Skin epidermis (tissue), 12 donors: ENCODE results near the gene CREBL2.

Source experiments
- H3K27ac ChIP-seq, 21 experiments: fragments of 200-600 bp; sonication (generic) in 11 of 21; one replicate each; pipeline ENCODE4 v1.5.0; 2020; ENCODE audit warnings: mild to moderate bottlenecking in 3 of 21, inconsistent platforms in 2 of 21, moderate library complexity in 2 of 21
- H3K4me3 ChIP-seq, 7 experiments: fragments of 200-600 bp; sonication (generic) in 2 of 7; one replicate each; pipeline ENCODE4 v1.5.0; 2020; ENCODE audit warnings: inconsistent platforms in 2 of 7, mild to moderate bottlenecking in 2 of 7, moderate library complexity in 1 of 7

Gene CREBL2

DNA sequence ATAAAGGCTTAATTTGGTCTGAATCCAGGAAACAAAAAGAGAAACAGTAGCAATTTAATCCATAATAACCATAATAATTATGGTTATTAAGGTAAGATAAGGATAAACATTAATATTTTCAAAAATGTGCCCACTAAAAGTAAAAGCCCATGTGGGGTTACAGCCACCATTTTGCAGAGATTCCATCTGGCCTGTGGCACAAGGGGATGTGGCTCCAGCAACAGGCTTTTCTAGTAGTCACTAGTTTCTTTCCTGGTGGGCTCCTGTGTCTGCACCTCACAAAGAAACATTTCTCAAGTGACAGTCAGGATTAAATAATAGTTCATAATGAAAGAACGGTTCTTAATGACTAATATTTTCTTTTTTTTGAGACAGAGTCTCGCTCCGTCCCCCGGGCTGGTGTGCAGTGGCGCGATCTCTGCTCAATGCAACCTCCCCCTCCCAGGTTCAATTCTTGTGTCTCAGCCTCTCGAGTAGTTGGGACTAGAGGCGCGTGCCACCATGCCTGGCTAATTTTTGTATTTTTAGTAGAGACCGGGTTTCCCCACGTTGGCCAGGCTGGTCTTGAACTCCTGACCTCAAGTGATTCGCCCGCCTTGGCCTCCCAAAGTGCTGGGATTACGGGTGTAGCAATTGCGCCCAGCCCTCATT, 52.1 kb downstream of the CREBL2 start:
- Histone ChIP-seq H3K27ac (no peak overlapping the region), H3K4me3 (no peak overlapping the region)

DNA sequence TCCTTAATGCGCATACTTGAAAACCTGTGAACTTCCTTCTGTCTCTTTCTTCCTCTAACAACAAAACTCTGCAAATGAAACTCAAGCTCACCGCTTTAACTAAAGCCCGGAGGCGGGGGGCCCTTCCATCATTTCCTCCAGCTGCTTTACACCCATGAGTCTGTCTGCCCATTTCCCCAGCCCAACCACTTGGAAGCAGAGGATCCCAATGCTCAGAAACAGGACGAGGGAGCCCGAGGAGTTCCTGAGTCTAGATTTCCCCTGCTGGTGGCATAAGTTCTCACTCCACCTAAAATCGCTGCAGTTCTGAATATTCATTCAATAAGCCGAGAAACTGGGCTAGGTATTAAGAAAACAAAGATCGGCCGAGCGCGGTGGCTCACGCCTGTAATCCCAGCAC, 53.5 kb downstream of the CREBL2 start:
- Histone ChIP-seq H3K27ac (no peak overlapping the region), H3K4me3 (no peak overlapping the region)

DNA sequence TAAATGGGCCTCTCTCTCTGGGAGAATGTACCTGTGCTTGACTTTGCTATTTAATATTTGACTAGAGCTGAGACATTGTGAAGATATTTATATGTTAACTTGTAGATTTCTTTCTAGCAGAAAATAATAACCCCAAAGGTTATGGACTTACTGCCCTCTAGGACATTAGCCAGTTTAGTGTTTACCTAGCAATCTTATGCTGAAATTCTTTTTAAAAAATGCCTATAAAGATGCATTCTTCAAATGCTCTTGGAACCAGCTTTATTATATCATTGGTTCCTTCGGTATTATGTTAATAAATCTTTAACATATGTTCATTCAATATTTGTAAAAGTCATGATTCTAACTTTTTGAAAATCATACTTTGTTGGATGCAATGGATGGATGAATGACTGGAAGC, 56.3 kb downstream of the CREBL2 start:
- H3K27ac ChIP-seq = no peak overlapping the region
- H3K4me3 ChIP-seq = no peak overlapping the region

DNA sequence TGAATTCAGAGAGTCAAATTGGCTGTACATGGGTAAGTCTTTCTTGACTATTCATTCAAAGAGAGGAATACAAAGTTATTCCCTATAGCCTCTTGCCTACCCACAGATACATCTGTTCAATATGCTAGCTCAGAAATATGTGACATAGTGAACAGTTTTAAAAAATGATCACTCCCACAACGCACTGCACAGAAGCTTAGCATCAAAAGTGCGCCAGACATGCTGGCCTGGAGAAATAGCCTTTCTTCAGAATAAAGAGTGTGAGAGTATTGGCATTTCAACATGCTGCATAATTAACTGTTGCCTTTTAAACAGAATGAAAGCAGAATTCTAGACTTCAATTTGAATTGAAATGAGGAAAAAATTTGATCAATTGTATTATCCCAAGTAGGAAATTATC, 57.3 kb downstream of the CREBL2 start:
- no peak overlapping the region for H3K4me3 ChIP-seq
- no peak overlapping the region for H3K27ac ChIP-seq

DNA sequence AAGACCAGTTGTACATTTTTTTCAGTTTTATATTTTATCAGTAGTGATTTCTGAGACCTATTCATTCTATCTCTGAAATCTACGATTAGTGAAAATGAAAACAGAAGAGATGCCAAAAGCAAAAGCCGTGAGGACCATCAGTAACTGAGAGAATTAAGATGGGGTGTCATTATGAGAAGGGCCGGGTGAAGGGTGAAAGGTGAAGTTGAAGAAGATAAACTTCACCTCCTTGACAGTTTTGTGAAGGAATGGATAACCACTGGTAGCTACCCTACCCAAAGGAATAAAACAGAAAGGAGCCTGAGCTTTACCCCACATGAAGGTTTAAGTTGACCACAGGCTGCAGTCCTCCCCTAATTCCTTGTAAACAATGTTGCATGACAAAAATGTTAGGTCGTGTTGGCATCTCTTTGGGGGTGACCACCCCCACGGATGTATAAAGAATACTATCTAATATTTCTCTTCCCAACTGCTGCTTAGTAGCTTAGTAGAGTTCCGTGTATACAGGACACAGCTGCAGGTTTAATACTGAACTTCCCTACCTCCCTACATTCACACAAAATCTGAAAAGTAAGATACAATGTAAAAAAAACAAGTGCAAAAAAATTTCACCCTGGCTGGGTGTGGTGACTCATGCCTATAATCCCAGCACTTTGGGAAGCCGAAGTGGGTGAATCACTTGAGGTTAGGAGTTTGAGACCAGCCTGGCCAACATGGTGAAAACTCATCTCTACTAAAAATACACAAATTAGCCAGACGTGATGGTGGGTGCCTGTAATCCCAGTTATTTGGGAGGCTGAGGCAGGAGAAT, 60.4 kb downstream of the CREBL2 start:
- Histone ChIP-seq H3K27ac (no peak overlapping the region), H3K4me3 (no peak overlapping the region)

DNA sequence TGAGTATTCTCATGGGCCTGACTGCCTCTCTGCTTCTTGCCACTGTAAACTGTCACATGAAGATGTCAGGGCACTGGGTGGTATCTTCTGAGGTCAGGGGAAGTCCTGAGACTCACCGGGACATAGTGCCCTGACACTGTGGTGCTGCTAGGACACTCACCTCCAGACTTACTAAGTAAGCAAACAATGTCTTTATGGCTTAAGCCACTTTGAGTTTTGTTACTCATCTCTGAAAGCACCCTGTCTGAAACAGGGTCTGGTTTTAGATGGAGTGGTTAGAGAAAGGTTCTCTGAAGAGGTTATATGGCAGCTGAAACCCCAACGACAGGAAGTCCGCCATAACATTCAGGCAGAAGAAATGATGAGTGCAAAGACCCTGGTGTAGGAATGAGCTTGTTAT, 61.6 kb downstream of the CREBL2 start:
- Histone ChIP-seq H3K27ac (no peak overlapping the region), H3K4me3 (no peak overlapping the region)

DNA sequence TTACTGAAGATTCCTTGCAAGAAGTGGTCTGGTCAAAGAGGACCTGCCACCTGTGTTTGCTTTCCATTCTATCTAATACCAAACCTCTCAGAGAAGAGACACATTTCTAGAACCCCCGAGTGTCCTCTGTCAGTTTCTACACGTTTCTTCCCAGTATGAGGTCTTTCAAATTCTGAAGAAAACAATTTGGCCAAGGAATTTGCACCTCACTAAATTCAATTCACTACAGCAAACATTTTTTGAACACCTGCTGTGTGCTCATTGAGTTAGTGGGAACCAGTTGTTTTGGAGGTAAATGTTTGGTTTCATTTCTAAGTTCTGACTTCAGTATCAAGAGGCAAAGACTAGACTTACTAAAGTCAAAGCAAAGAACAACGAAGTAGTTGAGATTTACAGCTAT, 64.9 kb downstream of the CREBL2 start:
- H3K27ac ChIP-seq = no peak overlapping the region
- no peak overlapping the region for H3K4me3 ChIP-seq

DNA sequence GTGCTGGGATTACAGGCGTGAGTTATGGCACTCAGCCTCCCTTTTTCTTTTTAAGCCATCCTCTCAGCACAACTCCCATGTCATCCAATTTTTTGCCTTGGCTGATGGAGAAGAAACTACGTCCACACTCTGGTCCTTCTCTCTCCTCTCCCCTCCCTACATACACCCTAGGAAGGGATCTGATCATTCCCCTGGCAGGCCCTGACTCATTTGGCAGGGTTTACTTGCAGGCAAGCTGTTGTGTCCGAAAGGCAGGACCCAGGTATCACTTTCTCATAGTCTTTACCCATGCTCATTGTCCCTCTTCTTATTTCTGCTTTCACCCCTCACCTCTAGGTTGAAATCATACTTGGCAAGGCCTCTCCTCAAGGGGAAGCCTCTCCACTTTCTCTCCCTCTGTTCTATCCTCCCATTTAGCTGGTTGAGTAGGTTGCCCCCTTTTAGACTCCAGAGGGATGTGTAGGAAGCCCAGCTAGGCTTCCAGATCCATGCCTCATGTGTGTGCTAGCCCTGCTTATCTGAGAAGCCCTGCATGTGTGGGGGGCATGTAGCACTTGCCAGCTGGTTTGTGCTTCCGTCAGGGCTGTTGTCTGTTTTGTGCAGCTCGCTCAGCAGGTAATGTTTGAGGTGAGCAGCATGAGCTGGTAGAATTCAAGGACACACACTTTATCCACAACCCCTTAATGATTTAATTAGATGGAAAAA, 69.5 kb downstream of the CREBL2 start:
- Histone ChIP-seq H3K4me3 (no peak overlapping the region), H3K27ac (no peak overlapping the region)

DNA sequence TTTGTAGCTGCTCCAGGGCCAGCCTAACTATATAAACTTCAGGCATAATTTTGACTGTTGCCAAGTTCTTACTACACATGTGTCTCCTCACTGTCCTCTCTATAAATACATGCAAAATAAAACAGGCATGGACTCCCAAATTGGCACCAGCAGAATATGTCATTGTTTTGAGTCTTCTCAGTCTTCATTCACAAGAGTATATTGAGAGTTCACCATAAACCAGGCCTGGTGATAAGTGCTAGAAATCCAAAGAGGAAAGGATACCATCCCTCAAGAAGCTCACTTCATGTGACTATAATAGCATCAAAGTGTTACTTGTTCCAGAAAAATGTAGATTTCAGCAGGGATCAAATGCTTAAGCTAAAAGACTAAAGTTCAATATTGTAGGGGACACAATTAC, 70.6 kb downstream of the CREBL2 start:
- no peak overlapping the region for H3K27ac ChIP-seq
- H3K4me3 ChIP-seq = no peak overlapping the region

DNA sequence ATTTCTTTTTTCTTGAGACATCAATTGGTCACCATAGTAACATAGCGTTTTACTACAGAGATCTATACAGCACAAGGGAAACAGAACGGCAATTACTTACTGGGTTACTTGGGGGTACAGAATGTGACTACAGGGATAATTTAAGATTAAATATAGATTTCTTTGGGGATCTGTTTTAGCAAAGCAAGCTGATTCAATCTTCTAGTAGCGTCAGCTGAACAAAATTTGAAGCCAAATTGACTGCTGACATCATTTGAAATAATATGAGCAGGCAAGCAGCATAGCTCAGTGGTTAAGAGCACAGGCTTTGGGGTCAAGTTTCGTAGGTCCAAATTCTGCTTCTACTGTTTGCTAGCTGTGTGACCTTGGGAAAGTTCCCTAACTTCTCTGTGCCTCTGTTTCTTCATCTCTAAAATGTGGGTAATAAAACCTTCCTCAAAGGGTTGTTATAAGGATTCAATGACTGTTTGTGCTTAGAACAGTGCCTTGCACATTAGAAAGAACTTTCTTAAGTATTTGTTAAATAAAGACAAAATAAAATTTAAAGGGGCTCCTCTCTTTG, 71.5 kb downstream of the CREBL2 start:
- no peak overlapping the region for H3K27ac ChIP-seq
- H3K4me3 ChIP-seq = no peak overlapping the region

DNA sequence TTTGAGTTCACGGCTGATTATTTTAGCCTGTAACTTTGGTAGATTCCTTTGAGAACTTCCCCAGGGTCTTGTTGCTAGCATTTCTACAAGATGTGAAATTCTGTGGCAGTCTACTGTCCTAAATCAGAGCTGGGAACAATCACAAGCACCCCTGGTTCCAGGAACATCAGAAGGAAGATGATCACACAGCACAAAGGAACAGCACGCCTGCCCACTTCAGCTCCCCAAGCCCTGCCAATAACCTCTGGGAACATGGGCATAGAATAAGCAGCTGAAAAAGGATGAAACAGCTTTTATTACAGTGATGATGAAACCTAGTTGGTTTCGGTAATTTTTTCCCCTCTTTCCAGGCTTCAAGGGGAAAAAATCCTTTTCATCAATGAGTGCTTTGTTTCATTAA, 72.0 kb downstream of the CREBL2 start:
- Histone ChIP-seq H3K4me3 (no peak overlapping the region), H3K27ac (no peak overlapping the region)

DNA sequence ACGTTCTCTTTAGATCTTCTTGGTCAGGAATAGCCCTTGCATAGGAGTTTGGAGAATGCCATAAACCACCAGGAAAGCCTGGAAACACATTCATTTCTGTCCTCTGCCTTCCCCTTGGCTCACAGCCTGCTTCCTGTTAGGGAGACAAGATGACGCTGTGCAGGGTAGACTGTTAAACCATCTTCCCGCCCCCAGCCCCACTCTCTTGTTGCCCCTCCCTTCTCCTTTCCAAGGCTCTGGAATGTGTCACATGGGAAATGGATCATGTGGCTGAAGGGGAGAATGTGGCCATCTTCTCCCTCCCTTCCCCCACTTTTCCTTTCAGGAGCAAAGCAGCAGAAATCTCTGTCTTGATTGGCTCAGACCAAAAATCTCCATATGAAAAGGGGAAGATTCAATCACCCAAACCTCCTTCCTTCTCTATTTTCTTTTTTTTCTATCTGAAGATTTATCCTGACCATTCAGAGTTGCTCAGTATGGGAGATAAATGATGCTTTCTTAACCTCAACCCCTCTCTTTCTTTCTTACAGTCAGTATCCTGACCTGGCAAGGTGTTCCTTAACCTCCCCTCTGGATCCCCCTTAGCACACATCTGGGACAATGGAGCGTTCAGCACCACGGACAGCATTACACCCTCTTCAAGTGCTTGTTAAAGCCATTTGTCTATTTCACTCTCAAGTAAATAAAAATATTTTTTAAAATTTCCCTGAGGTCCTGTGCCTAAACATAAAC, 72.9 kb downstream of the CREBL2 start:
- Histone ChIP-seq H3K4me3 (no peak overlapping the region), H3K27ac (no peak overlapping the region)

DNA sequence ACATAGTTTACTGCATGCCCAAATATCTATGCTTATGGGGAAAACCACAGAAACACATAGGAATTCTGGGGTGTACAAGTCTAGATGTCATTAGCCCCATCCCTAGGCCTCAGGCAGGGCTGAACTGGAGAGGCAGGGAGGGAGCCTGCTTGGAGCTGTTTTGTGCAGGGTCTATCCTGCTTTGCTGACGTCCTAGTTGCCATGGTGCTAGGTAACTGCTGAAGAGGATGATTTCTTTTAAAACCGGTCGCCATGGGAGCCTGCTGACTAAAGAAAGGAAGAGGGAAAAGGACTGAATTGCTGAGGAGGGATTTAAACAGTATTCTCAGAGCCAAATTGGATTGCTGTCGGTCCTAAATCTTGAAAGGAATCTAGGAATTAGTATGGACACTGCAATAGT, 73.6 kb downstream of the CREBL2 start:
- H3K4me3 ChIP-seq = no peak overlapping the region
- H3K27ac ChIP-seq = no peak overlapping the region

DNA sequence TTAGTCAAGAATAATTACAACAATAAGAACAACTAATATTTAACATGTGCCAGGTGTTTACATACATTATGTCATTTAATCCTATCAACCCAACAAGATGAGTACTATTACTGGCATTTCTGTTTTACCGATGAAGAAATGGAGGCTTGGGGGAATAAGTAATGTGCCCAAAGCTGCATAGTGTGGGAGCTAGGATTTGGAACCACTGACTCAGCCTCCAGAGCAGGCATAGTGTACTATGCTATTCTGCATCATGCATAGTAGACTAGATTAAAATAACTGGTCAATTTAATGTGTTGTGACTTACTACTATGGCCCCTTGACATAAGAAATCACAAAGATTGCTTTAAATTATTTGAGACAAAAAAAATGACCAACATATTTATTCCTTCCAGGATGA, 74.8 kb downstream of the CREBL2 start:
- Histone ChIP-seq H3K27ac (no peak overlapping the region), H3K4me3 (no peak overlapping the region)

DNA sequence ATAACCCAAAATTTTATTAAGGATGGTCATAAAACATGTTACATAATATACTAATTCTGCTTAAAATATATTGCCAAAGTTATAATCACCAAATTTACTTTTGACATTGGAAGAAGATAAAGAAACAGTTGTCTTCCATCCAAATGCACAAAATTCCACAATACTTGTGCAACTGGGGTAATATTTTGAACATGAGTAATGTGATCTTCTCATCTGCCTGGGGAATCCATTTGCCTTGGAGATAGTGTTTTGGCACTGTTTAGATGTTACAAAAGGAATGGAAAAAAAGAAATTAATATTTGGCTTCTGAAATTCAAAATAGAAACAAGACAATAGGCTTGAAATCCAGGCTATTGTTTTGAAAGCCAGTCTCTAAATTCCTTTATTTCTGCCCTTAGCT, 75.2 kb downstream of the CREBL2 start:
- no peak overlapping the region for H3K27ac ChIP-seq

DNA sequence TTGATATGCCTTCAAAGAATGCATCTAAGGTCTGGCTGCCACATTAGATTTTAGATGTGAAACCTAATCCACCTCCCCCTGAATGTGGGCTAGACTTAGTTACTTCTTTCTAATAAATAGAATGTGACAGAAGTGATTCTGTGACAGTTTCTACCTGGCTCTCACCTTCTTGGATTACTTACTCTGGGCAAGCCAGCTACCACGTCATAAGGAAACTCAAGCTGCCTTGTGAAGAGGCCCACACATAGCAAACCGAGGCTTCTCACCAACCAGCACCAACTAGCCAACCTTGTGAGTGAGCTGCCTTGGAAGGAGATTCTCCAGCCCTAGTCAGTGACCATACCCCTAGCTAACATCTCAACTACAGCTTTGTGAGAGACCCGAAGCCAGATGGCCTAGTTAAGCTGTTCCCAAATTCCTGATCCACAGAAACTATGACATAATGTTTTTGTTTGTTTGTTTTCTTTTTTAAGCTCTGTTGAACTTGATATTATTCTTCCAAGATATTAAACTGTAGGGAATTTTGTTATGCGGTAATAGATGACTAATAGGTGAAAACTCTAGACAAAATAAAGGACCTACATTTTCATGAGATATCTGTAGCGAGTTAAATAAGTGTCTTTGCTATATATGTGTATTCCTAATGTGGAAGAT, 78.1 kb downstream of the CREBL2 start:
- H3K27ac ChIP-seq = no peak overlapping the region
- H3K4me3 ChIP-seq = no peak overlapping the region

More for the DNA sequence above, 75.2 kb downstream of the CREBL2 start:
- no peak overlapping the region for H3K4me3 ChIP-seq

DNA sequence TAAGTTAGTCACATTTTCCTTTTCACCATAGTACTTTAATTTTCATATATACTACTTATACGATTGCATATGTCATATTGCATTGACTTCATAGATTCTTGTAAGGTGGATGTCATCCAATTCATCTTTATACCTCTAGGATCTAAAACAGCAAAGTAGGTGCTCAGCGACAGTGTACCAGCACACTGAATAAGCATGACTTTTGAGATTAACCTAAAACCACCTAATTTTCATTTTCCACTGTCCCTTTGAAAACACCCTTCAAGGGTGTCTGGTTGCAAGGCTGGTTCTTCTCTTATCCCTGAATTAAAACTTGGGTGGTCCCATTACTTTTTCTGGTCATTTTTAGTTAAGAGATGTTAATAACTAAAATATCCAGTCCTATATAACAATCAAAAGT, 79.9 kb downstream of the CREBL2 start:
- Histone ChIP-seq H3K27ac (no peak overlapping the region), H3K4me3 (no peak overlapping the region)

DNA sequence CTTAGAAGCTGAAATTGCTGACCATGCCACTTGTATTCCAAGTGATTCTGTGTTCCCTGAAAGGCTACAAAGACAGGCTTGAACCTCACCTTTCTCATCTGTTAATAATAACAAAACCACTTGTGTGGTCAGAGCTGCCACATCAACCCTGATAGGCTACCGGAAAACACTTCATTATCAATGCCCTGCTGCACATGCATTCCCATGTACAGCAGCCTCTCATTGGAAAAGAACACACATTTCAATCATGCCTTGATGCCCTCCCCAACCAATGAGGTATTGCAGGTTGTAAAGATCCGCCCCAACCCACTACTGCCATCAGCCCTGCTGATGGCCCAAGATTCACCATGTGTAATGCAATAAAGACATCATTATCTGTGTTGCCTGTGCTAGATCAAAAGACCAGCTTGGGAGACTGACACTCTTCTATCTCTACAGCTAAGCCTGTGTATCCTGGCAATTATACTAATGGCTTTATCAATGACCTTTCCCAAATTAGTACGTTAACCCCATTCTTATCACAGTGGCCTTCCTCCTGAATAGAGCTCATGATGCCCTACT, 81.5 kb downstream of the CREBL2 start:
- Histone ChIP-seq H3K27ac (no peak overlapping the region), H3K4me3 (no peak overlapping the region)
